ENCODE data around the gene PAX8. TPM values are rescaled to one million over a fixed set of nuclear protein-coding genes. Genes with fewer than 3 reads are reported as not detected.

Gene PAX8
- total RNA-seq, 1 donor from 2014 or later: 0.71 TPM

DNA sequence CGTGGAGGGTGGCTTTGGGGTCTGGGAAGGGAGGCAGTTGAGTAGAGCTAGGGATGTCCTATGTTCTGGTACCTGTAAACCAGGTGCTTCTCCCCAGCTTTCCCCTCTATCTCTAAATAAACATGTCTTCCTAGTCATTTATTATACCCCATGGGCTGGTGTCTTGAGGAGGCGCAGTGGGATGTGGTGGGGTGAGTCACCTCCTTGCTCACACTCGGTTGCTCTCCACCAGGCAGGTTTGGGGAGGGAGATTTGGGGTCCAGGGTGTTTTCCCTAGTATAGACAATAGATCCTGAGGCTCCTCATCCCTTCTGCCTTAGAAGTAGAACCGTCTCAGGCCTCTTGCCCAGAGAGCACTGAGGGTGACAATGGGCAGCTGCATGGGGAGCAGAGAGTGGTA lies 99.8 kb downstream of the PAX8 start:
- Mint-ChIP-seq H3K4me3 (peak overlapping the region; percentile 5), H3K36me3 (ENCODE audit: low read depth) (peaks cover 68% of the 10 kb centered on the region), H3K27me3 (peaks cover 2% of the 10 kb centered on the region), H3K9me3 (no peaks in the 10 kb centered on the region), H3K27ac (peak overlapping the region; percentile 59), H3K4me1 (peaks cover 91% of the 10 kb centered on the region)
- DNase-seq (no peak), ATAC-seq (ENCODE audit: low read depth) (no peak)
- intact Hi-C loops (cut with micrococcal nuclease): loop anchor here (10.0 kb wide), 2 partner anchors 516 to 1124 kb away; partner anchors contain the start of gene TMEM87B
- POLR2A ChIA-PET: no interaction called here
- CTCF ChIA-PET: interaction anchor here (3.8 kb wide), 1 partner anchor 41 kb away, joined by 65 read pairs; no protein-coding TSS in a partner anchor
- TF ChIP-seq, protein P1, sequence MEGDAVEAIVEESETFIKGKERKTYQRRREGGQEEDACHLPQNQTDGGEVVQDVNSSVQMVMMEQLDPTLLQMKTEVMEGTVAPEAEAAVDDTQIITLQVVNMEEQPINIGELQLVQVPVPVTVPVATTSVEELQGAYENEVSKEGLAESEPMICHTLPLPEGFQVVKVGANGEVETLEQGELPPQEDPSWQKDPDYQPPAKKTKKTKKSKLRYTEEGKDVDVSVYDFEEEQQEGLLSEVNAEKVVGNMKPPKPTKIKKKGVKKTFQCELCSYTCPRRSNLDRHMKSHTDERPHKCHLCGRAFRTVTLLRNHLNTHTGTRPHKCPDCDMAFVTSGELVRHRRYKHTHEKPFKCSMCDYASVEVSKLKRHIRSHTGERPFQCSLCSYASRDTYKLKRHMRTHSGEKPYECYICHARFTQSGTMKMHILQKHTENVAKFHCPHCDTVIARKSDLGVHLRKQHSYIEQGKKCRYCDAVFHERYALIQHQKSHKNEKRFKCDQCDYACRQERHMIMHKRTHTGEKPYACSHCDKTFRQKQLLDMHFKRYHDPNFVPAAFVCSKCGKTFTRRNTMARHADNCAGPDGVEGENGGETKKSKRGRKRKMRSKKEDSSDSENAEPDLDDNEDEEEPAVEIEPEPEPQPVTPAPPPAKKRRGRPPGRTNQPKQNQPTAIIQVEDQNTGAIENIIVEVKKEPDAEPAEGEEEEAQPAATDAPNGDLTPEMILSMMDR (IDR thresholded peaks at IDR 0.05): no peak

DNA sequence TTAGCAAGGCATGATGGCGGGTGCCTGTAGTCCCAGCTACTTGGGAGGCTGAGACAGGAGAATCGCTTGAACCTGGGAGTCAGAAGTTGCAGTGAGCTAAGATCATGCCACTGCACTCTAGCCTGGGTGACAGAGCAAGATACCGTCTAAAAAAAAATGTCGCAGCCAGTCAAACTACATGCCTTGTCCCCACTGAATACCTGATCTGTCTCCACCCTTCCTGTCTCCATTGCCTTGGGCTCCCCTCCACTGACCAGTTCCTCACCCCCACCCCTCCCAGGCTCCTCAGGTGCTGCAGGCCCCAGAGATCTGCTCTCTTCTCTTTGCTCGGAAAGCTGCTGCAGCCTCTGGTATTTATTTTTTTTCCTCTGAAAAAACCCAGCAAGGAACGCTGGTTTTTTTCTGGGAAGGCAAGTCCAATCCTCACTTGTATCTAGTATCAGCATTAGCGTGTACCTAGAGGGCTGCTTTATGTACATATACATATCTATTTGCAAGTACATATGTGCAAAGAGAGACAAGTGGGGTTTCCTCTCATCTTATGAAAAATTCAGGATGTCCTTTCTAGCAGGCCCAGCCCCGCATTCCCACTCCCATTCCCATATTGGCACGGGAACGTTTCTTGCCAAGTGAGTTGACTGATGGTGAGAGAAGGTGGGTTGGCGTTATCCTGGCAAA lies 100.5 kb downstream of the PAX8 start:
- no peak overlapping the region for H3K4me3 Mint-ChIP-seq
- peaks cover 63% of the 10 kb centered on the region for H3K36me3 Mint-ChIP-seq (ENCODE audit: low read depth)
- ATAC-seq (ENCODE audit: low read depth) (no peak), DNase-seq (no peak)
- intact Hi-C loops (cut with micrococcal nuclease): loop anchor here (10.0 kb wide), 2 partner anchors 517 to 1123 kb away; partner anchors contain the start of gene TMEM87B
- ChIA-PET CTCF (interaction anchor here (3.8 kb wide), 1 partner anchor 40 kb away, joined by 65 read pairs; no protein-coding TSS in a partner anchor), POLR2A (no interaction called here)
- H3K27me3 Mint-ChIP-seq: peaks cover 2% of the 10 kb centered on the region
- peak overlapping the region; percentile 59 for H3K27ac Mint-ChIP-seq
- TF ChIP-seq, protein P1 (IDR thresholded peaks at IDR 0.05): no peak
- peaks cover 91% of the 10 kb centered on the region for H3K4me1 Mint-ChIP-seq
- no peaks in the 10 kb centered on the region for H3K9me3 Mint-ChIP-seq

DNA sequence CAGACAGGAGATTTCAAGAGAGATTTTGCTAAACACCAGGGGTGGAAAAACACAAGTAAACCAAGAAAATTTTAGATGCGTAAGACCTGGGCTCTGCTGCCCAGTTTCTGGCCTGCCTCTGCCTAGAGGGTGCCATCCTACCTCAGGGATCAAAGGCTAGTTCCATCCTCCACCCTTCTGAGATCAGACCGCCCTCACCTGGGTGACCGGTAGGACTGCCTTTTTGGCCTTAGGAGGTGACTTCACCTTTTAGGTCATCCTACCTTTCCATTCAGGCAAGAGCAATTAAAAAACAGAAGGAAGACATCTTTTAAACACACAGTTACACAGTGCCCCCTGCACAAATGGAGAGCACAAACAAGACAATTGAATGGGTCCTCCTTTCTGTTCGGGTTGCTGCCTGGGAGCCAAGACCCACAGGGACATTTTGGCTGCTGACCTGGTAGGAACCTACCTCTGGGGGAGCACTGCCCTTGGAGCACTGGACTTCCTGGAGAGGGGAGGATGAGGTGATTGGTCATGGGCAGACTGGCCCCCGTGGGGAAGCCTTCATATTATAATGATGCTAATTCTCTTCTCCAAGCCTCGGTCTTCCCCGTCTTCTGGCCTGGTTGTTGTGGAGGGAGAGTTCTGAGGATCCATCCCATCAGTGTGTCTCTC lies 101.9 kb downstream of the PAX8 start:
- DNase-seq (no peak), ATAC-seq (ENCODE audit: low read depth) (no peak)
- Mint-ChIP-seq H3K9me3 (no peaks in the 10 kb centered on the region), H3K4me1 (peaks cover 94% of the 10 kb centered on the region), H3K4me3 (peak overlapping the region; percentile 87), H3K36me3 (ENCODE audit: low read depth) (peaks cover 53% of the 10 kb centered on the region), H3K27ac (peak overlapping the region; percentile 91), H3K27me3 (peaks cover 2% of the 10 kb centered on the region)
- CTCF ChIA-PET: interaction anchor here (3.2 to 5.8 kb wide), 2 partner anchors 22 to 39 kb away, joined by 39 to 120 read pairs; no protein-coding TSS in a partner anchor
- POLR2A ChIA-PET: interaction anchor here (3.6 to 5.4 kb wide), 4 partner anchors 20 to 213 kb away, joined by 16 to 88 read pairs (median 38); no protein-coding TSS in a partner anchor
- TF ChIP-seq, protein P1 (IDR thresholded peaks at IDR 0.05): no peak
- intact Hi-C loops (cut with micrococcal nuclease): loop anchor here (10.0 kb wide), 2 partner anchors 518 to 1122 kb away; partner anchors contain the start of gene TMEM87B

DNA sequence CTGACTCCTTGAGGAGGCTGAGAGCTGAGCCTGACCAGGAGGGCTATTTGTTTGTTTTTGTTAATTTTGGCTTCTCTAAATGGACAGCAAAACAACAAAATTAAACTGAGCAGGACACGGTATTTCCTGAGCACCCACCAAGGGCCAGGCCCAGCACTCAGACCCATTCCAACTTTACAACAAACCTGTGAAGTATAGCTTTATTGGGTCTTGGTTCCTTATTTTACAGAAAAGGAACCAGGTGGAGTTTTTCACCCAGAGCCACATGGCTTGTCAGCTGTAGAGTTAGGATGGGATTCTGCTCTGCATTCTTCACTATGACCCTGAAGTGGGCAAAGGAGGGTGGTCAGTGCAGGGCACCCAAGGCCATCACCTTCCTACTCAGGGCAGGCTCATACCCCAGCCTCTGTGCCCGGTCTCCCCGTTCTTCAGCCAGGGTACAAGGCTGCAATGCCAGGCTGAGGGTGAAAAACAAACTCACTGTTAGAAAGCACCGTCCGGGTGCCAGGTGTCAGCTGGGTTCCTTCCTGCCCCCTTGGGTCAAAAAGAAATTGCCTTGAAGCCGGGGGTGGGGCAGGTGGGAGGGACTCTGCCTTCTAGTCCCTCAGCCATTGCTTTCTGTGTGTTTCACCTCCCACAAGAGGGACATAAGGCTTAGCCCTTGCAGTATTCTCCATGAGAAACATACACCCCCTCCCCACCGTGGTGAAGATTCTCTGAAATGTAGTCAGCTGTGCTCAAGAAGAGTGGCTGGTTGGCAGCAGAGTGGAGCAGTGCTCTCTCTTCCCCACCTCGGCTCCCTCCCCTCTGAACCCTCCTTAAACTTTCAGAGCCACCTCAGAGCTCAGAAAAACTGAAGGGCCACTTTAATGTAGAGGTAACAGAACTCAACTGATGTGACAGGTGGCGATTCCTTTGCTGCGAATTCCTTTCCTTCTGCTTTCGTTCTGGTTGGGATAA lies 102.7 kb downstream of the PAX8 start:
- CTCF ChIA-PET: interaction anchor here (3.2 to 5.8 kb wide), 2 partner anchors 23 to 38 kb away, joined by 39 to 120 read pairs; no protein-coding TSS in a partner anchor
- POLR2A ChIA-PET: interaction anchor here (0.6 to 5.4 kb wide), 14 partner anchors 16 to 1121 kb away, joined by 3 to 88 read pairs (median 6); no protein-coding TSS in a partner anchor
- Mint-ChIP-seq H3K9me3 (peaks cover 4% of the 10 kb centered on the region), H3K4me3 (peak overlapping the region; percentile 87), H3K27me3 (peaks cover 2% of the 10 kb centered on the region), H3K27ac (peak overlapping the region; percentile 91), H3K36me3 (ENCODE audit: low read depth) (peaks cover 53% of the 10 kb centered on the region), H3K4me1 (peaks cover 94% of the 10 kb centered on the region)
- intact Hi-C loops (cut with micrococcal nuclease): loop anchor here (1.0 to 10.0 kb wide), 6 partner anchors 19 to 1121 kb away; partner anchors contain the start of gene TMEM87B
- TF ChIP-seq, protein P1 (IDR thresholded peaks at IDR 0.05): no peak
- peak; percentile 12 for ATAC-seq (ENCODE audit: low read depth)
- peak; percentile 39 for DNase-seq

All from activated B cell treated with CpG ODN at 0.5 μM for 24 hours (primary cell).